Stimulated activated naive CD8-positive, alpha-beta T cell treated with anti-CD3 and anti-CD28 coated beads, Interleukin-15, amount 100 ng/mL, for 72 hours (primary cell): Measurements from ENCODE around the gene STK11IP.
A peak's percentile ranks its signal among the peaks of the same experiment; 100 is the strongest.

ENCODE experiments used
- ATAC-seq: fragments of 150-1000 bp; cut with Tn5 transposase; 2 replicates; pipeline ENCODE4 v1.10.0; 2021; ENCODE audit warnings: mild to moderate bottlenecking, moderate library complexity
- DNase-seq, 2 donors: peaks; one replicate each; pipeline ENCODE4 v3.0.0; 2021 to 2022
- H3K27ac Mint-ChIP-seq, 2 donors: one replicate each; pipeline ENCODE4 v1.8.0; 2022; ENCODE audit warnings: mild to moderate bottlenecking in 2 of 2, mixed read lengths in 2 of 2, moderate library complexity in 2 of 2
- H3K27me3 Mint-ChIP-seq: one replicate; pipeline ENCODE4 v1.8.0; 2022; ENCODE audit warnings: mixed read lengths
- H3K4me1 Mint-ChIP-seq: one replicate; pipeline ENCODE4 v1.8.0; 2022; ENCODE audit warnings: mild to moderate bottlenecking, mixed read lengths
- H3K4me3 Mint-ChIP-seq, 2 donors: one replicate each; pipeline ENCODE4 v1.8.0; 2022; ENCODE audit warnings: mild to moderate bottlenecking in 2 of 2, mixed read lengths in 2 of 2, moderate library complexity in 1 of 2
- H3K9me3 Mint-ChIP-seq, 2 donors: one replicate each; pipeline ENCODE4 v1.8.0; 2022; ENCODE audit warnings: mixed read lengths in 2 of 2

The STK11IP gene, protein sequence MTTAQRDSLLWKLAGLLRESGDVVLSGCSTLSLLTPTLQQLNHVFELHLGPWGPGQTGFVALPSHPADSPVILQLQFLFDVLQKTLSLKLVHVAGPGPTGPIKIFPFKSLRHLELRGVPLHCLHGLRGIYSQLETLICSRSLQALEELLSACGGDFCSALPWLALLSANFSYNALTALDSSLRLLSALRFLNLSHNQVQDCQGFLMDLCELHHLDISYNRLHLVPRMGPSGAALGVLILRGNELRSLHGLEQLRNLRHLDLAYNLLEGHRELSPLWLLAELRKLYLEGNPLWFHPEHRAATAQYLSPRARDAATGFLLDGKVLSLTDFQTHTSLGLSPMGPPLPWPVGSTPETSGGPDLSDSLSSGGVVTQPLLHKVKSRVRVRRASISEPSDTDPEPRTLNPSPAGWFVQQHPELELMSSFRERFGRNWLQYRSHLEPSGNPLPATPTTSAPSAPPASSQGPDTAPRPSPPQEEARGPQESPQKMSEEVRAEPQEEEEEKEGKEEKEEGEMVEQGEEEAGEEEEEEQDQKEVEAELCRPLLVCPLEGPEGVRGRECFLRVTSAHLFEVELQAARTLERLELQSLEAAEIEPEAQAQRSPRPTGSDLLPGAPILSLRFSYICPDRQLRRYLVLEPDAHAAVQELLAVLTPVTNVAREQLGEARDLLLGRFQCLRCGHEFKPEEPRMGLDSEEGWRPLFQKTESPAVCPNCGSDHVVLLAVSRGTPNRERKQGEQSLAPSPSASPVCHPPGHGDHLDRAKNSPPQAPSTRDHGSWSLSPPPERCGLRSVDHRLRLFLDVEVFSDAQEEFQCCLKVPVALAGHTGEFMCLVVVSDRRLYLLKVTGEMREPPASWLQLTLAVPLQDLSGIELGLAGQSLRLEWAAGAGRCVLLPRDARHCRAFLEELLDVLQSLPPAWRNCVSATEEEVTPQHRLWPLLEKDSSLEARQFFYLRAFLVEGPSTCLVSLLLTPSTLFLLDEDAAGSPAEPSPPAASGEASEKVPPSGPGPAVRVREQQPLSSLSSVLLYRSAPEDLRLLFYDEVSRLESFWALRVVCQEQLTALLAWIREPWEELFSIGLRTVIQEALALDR

DNA sequence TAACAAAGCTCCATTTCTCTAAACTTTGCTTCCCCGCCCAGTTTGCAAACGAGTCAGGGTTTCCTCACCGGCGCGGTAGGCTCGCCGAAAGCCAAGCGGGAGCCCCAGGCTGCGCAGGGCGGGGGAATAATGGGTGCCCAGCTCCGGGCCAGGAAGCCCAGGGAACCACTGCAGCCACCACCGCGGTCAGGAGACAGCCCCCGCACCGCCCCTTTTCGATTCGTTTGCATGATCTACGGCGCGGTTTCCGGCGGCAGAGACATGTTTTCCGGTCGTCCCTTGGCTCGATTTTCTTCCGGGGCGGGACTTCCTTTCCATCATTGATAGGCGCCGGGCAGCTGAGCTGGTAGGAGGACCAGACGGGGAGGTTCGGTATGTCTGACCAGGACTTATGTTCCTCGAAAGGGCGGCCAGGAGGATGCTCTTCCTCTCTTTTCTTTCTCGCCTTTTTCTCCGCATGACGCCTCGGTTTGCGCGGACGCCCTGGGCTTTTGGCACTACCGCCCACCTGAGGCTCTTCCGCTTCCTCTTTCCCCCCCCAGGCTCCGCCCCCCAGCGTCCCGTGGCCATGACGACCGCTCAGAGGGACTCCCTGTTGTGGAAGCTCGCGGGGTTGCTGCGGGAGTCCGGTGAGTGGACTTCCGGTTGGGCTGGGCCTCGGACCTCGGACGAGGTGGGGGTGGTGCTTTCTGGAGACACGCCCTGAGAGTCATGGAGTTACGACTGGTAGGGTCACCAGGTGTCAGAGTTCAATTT is at the start of gene STK11IP:
Gene STK11IP (plus strand): TSS at position 306 of the 756 bp plus-strand sequence. CDS start 263 bp downstream, at position 569.
- no peaks in the 10 kb centered on the region for H3K9me3 Mint-ChIP-seq
- peak; percentile 96 for ATAC-seq
- H3K4me1 Mint-ChIP-seq, result peaks cover 22% of the 10 kb centered on the region
- H3K27ac Mint-ChIP-seq, result peak within 1 kb of the TSS; percentile 91 to 97
- peak; percentile 82 to 90 for DNase-seq
- H3K27me3 Mint-ChIP-seq, result peaks cover 8% of the 10 kb centered on the region
- peak within 1 kb of the TSS; percentile 88 to 95 for H3K4me3 Mint-ChIP-seq

DNA sequence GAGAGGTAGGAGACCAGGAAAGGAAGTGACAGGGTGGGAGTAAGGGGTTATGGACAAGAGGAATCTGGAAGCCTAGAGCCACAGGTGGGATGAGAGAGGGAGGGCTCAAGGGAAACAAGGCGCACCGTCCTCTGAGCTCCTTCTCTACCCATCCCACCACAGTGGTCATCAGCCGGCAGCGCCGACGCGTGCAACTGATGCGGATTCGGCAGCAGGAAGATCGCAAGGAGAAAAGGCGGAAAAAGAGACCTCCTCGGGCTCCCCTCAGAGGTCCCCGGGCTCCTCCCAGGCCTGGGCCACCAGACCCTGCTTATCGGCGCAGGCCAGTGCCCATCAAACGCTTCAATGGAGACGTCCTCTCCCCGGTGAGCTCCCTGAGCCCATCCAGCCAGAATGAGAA is 48.7 kb upstream of the STK11IP start:
- H3K9me3 Mint-ChIP-seq, result no peaks in the 10 kb centered on the region
- peaks cover 68% of the 10 kb centered on the region for H3K27me3 Mint-ChIP-seq
- peaks cover 26% of the 10 kb centered on the region for H3K4me1 Mint-ChIP-seq
- H3K27ac Mint-ChIP-seq, result no peak overlapping the region
- DNase-seq (no peak), ATAC-seq (no peak)
- no peak overlapping the region for H3K4me3 Mint-ChIP-seq

DNA sequence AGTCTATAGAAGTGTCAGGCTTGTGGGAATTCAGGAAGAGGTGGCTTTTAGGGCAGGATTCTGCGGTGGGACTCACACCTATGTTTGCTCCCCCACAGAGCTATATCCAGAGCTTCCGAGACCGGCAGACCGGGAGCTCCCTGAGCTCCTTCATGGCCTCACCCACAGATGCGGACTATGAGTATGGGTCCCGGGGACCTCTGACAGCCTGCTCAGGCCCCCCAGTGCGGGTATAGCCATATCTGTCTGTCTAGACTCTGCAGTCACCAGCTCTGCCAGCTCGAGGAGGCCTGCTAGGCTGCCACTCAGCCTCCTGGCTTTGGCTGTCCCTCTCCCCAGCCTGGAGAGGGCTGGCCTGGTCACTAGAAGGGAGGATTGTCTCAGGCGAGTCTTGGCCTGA is 48.0 kb upstream of the STK11IP start:
- no peak for ATAC-seq
- H3K4me3 Mint-ChIP-seq, result no peak overlapping the region
- H3K27ac Mint-ChIP-seq, result no peak overlapping the region
- DNase-seq, result no peak
- H3K4me1 Mint-ChIP-seq, result peaks cover 20% of the 10 kb centered on the region
- no peaks in the 10 kb centered on the region for H3K9me3 Mint-ChIP-seq
- peaks cover 68% of the 10 kb centered on the region for H3K27me3 Mint-ChIP-seq

DNA sequence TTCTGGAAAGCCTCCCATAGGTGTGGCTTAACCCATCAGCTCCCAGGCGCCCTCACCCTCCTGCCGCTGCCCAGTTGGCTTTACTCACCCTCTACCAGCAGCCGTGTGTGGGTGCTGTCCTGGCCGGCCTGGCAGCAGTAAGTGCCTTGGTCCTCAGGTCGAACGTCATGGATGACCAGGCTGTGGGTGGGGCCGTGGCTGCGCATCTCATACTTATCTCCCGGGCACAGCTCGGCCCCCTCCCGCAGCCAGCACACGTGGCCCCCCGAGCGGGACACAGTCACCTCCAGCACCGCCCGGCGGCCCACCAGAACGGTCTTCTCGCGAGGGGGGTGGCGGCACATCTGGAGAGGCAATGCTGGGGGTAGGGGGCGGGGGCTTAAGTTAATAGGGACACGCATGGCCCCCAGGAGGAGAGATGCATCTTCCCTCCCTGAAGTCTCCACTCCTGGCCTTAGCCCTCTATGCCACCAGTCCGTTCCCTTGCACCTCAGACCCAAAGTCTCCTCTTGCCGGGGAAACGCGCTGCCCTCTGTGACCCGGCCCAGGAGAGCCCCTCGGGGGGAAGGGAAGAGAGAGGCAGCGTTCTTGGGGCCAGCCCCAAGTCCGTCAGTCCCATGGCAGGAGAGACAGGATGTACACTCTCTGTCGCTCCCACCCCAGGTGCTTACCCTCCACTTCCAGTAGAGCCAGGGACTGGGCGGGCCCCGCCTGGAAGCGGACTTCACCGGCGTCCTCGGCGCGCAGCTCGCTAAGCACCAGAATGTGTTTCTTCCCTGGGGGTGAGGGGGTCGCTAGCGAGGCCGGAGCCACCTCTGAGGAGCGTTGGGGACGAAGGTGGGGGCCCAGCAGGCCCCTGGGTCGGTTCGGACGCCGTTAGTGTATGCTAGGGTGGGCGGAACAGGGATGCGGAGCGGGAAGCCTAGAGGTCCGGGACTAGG is 45.9 kb upstream of the STK11IP start:
- peaks cover 16% of the 10 kb centered on the region for H3K4me1 Mint-ChIP-seq
- no peaks in the 10 kb centered on the region for H3K9me3 Mint-ChIP-seq
- peaks cover 65% of the 10 kb centered on the region for H3K27me3 Mint-ChIP-seq
- ATAC-seq (peak; percentile 50), DNase-seq (no peak)
- H3K27ac Mint-ChIP-seq, result peak overlapping the region in 1 of 2 donors; percentile 53
- H3K4me3 Mint-ChIP-seq, result peak overlapping the region; percentile 83 to 87

DNA sequence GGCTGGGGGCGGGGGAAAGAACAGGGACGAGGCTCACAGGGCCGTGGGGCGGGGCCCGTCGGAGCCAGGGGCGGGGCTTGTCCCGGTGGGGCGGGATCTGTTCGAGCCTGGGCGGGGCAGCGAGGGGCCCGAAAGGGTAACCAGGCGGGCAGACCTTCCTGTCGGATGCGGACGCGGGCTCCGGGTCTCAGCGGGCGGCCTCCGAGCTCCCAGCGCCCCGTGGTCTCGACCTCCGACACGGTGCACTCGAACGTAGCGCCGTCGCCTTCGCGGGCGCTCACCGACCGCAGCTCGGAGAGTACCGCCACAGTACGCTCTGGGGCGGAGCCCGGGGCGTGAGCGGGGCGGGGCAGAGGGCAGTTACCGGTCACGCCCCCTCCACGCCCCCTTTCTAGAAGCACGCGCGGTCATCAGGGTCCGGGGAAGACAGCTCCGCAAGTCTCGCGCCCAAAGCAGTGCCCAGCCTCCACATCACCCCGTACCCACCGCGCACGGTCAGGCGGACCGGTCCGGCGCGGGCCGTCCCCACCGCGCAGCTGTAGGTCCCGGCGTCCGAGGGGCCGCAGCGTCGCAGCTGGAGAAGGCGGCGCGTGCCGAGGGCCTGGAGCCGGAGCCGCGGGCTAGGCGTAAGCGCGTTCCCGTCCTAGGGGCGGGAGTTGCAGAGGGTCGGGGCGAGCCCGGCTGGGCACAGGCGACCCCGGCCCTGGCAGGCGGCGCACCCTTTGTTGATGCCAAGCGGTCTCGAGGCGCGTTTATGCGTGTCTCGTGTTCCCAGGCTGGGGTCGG is 45.1 kb upstream of the STK11IP start:
- DNase-seq, result peak; percentile 85 to 86
- Mint-ChIP-seq H3K9me3 (no peaks in the 10 kb centered on the region), H3K4me1 (peaks cover 16% of the 10 kb centered on the region), H3K27ac (no peak overlapping the region), H3K27me3 (peaks cover 69% of the 10 kb centered on the region), H3K4me3 (peak overlapping the region; percentile 83 to 87)
- peak; percentile 88 for ATAC-seq

DNA sequence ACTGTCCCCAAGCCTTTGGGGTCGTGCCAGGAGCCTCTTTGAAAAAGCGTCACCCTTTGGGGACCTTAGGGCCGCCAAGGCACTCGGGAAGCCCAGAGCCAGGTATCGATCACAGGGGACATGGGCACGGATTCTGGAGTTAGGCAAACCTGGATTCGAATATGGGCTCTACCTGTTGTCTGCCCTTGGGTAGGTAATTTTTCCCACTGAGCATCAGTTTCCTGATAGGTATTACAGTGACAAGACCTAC is 44.6 kb upstream of the STK11IP start:
- peak overlapping the region in 1 of 2 donors; percentile 26 for H3K4me3 Mint-ChIP-seq
- H3K4me1 Mint-ChIP-seq, result peaks cover 16% of the 10 kb centered on the region
- no peak for DNase-seq
- H3K9me3 Mint-ChIP-seq, result no peaks in the 10 kb centered on the region
- ATAC-seq, result no peak
- H3K27me3 Mint-ChIP-seq, result peaks cover 67% of the 10 kb centered on the region
- H3K27ac Mint-ChIP-seq, result no peak overlapping the region

DNA sequence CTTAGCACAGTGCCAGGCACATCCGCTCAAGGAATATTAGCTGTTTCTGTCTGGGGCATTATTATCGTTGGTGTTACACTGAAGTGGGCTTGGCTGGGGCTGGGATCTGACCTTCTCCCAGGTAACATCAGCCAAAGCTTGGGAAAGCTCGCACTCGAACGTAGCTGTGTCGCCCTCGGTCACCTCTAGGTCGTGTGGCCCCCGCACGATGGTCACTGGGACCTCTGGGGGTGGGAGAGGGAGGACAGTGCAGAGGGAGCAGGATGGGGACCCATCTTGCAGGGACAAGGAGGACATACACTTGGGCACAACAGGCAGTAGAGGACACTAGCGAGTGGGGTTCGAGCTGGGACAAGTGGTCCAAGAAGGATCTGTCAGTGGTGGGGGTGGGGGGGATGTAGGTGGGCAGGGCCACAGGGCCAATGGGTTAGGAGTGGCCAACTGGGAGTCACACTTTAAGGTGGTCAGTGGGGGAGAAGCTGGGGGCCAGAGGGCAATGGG is 44.1 kb upstream of the STK11IP start:
- DNase-seq (no peak), ATAC-seq (no peak)
- H3K27ac Mint-ChIP-seq, result no peak overlapping the region
- H3K9me3 Mint-ChIP-seq, result no peaks in the 10 kb centered on the region
- peaks cover 16% of the 10 kb centered on the region for H3K4me1 Mint-ChIP-seq
- H3K27me3 Mint-ChIP-seq, result peaks cover 63% of the 10 kb centered on the region
- peak overlapping the region in 1 of 2 donors; percentile 26 for H3K4me3 Mint-ChIP-seq

DNA sequence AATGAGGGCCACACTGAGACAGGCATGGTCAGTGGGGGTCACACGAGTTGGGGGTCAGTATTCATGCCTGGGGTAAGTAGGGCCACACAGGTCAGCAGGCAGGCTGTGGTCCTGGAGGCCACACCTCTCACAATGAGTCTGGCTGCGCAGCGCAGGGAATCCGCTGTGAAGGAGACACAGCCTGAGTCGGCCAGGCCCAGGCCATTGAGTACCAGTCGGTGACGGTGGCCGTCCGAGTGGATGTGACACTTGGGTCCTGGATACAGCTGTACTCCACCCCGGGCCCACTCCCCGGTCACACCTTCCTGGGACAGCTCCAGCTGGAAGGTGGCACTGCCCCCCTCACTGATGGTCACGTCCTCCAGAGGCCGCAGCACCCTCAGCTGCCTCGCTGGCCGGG is 43.3 kb upstream of the STK11IP start:
- no peak overlapping the region for H3K27ac Mint-ChIP-seq
- peaks cover 16% of the 10 kb centered on the region for H3K4me1 Mint-ChIP-seq
- no peaks in the 10 kb centered on the region for H3K9me3 Mint-ChIP-seq
- H3K27me3 Mint-ChIP-seq, result peaks cover 60% of the 10 kb centered on the region
- DNase-seq (no peak), ATAC-seq (no peak)
- no peak overlapping the region for H3K4me3 Mint-ChIP-seq

DNA sequence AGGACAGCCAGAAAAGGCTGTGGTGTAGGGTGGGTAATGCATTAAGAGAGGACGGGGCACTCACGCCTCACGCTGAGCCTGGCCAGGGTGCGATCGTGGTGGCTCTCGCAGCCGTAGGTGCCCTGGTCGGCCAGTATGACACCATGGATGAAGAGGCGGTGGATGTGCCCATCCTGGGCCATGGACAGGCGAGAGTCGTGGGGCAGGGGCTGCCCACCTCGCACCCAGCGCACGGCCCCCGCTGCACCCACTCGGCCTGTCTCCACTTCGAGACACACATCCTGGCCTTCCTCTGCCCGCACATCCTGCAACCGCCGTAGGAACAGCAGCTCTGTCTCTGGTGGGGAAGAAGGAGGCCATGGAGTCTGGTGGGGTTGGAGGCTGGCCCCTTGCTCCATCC is 41.7 kb upstream of the STK11IP start:
- Mint-ChIP-seq H3K4me3 (no peak overlapping the region), H3K9me3 (no peaks in the 10 kb centered on the region), H3K27ac (no peak overlapping the region), H3K27me3 (peaks cover 54% of the 10 kb centered on the region), H3K4me1 (peaks cover 13% of the 10 kb centered on the region)
- ATAC-seq (no peak), DNase-seq (no peak)

DNA sequence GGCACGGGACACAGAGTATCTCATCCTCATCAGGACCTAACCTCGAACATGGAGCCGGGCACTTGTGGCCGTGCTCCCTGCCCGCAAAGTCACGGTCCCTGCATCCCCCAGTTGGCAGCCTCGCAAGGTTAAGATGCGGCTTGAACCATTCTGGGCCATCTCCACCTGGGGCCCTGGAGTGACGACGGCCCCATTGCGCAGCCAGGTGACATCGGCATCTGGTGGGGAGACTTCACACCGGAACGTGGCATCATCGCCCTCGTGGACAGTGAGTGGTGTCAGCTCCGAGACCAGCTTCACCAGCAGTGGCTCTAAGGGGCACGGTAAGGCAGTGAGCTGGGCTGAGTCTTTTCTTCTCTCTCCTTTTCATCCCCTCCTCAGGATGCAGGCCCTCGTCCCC is 41.2 kb upstream of the STK11IP start:
- ATAC-seq (no peak), DNase-seq (no peak)
- no peak overlapping the region for H3K4me3 Mint-ChIP-seq
- H3K4me1 Mint-ChIP-seq, result peaks cover 8% of the 10 kb centered on the region
- no peaks in the 10 kb centered on the region for H3K9me3 Mint-ChIP-seq
- peaks cover 50% of the 10 kb centered on the region for H3K27me3 Mint-ChIP-seq
- no peak overlapping the region for H3K27ac Mint-ChIP-seq

DNA sequence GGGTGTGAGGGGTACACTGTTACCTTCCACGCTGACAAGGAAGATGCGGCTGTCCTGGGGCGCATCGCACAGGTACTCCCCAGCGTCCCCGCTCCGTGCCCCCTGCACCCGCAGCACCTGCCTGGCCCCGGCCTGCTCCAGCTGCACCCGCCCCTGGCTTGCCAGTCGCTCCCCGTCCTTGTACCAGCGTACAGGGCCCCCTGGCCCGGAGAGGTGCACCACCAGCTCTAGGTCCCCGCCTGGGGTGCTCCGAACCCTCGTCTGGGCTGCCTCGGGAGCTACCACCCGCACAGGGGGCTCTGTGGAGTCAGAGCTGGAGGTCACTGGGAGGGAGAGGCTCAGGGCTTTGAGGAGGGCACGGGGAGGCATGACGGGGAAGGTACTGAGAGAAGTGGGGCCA is 40.3 kb upstream of the STK11IP start:
- no peak for ATAC-seq
- no peaks in the 10 kb centered on the region for H3K4me1 Mint-ChIP-seq
- H3K9me3 Mint-ChIP-seq, result no peaks in the 10 kb centered on the region
- no peak overlapping the region for H3K4me3 Mint-ChIP-seq
- H3K27me3 Mint-ChIP-seq, result peaks cover 41% of the 10 kb centered on the region
- no peak overlapping the region for H3K27ac Mint-ChIP-seq
- no peak for DNase-seq

DNA sequence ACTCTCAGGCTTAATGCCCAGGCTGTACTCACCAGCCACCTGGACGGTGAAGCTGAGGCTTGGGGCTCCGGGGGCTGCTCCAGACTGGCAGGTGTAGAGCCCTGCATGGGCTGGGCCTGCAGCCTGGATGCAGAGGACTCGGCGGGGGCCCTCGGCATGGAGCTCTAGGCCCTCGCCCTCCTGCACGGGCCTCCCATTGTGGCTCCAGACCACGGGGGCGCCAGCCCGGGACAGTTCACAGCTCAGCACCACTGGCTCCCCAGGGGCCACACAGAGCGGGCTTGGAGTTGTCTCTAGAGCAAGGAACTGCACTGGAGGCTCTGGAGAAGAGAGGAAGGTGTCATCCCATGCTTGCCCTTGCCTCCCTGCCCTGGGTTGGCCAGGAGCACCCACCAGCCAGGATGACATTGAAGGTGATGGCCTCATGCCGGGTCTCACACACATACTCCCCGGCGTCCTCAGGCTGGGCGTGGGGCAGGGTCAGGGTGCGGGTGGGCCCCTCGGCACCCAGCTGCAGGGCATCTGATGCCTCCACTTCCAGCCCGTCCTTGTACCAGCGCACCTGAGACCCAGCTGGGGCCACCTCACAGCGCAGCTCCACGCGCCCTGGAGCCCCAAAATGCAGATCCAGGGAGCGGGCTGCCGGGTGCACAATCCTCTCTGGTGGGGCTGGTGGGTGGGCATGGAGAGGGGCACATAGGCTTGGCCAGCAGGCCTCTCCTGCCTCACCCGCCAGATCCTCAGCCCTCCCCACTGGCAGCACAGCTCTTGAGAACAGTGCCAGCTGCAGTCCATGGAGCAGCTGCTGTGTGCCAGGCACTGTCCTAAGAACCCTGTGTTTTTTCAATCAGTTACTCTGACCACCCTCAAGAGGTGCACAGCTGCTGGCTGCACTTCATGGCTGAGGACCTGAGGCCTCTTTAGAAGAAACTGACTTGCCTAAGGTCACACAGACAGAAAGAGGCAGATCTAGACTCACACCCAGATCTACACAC is 39.6 kb upstream of the STK11IP start:
- DNase-seq (no peak), ATAC-seq (peak; percentile 24)
- H3K4me1 Mint-ChIP-seq, result no peaks in the 10 kb centered on the region
- no peak overlapping the region for H3K27ac Mint-ChIP-seq
- H3K9me3 Mint-ChIP-seq, result no peaks in the 10 kb centered on the region
- no peak overlapping the region for H3K4me3 Mint-ChIP-seq
- H3K27me3 Mint-ChIP-seq, result peaks cover 40% of the 10 kb centered on the region
